ENCODE results near the gene POLD4. TPM values are rescaled to one million over a fixed set of nuclear protein-coding genes. Genes with fewer than 3 reads are reported as not detected.

The POLD4 gene
- total and polyA plus RNA-seq, 2 donors (not counting 3 experiments of a cell fraction or from before 2014, with no cell fraction given), result 50.1 to 204 TPM

GRCh38 chr11:67381244-67381972 lies 28.1 kb upstream of the POLD4 start:
- Histone ChIP-seq H3K4me3 (replicated peaks in 1 of 3; ENCODE audit: insufficient read depth in 1 of 3, low read depth in 1 of 3, low read length in 3 of 3) (no peak overlapping the region), H2AFZ (ENCODE audit: low read depth, low read length) (no peak overlapping the region), H3K4me1 (ENCODE audit: control insufficient read depth, extremely low read depth, insufficient read depth, low read length) (no peaks in the 10 kb centered on the region), H3K27ac (ENCODE audit: insufficient read depth, low read depth, low read length) (no peak overlapping the region), H3K79me2 (ENCODE audit: control insufficient read depth, insufficient read depth, low read length) (no peaks in the 10 kb centered on the region), H3K9ac (replicated peaks; ENCODE audit: extremely low read depth, insufficient read depth, low read length) (no peak overlapping the region), H3K4me2 (ENCODE audit: insufficient read depth, low read length) (no peak overlapping the region), H3K9me3 (replicated peaks; ENCODE audit: control insufficient read depth, insufficient read depth, low read length) (no peaks in the 10 kb centered on the region), H4K20me1 (replicated peaks; ENCODE audit: control insufficient read depth, extremely low read depth, insufficient read depth, low read length) (no peaks in the 10 kb centered on the region), H3K36me3 (ENCODE audit: control insufficient read depth in 2 of 2, extremely low read depth in 1 of 2, insufficient read depth in 2 of 2, low read length in 2 of 2) (no peaks in the 10 kb centered on the region), H3K9me1 (replicated peaks; ENCODE audit: control insufficient read depth, extremely low read depth, insufficient read depth, low read length) (no peaks in the 10 kb centered on the region), H3K27me3 (ENCODE audit: control insufficient read depth in 2 of 2, insufficient read depth in 2 of 2, low read length in 2 of 2) (no peaks in the 10 kb centered on the region)
- ChIA-PET CTCF (interaction anchor here (0.6 to 19.7 kb wide), 15 partner anchors 10 to 299 kb away, joined by 4 to 1051 read pairs (median 30); partner anchors contain the start of genes CLCF1, GRK2, POLD4 and PPP1CA), POLR2A (interaction anchor here (0.6 kb wide), 1 partner anchor 20 kb away, joined by 3 read pairs; the partner anchor contains the start of gene PPP1CA)
- no TSS peak for BruUV-seq (replicated peaks)
- intact Hi-C loops (cut with micrococcal nuclease), result no loop called here
- FAIRE-seq, result no peak
- dilution Hi-C loops (cut with MboI; ENCODE audit: extremely low pct_ligation_motif_present, low sequenced_read_pairs), result no loop called here
- DNase-seq (ENCODE audit: low read depth, low spot score), result no peak
- TF ChIP-seq MYC (IDR thresholded peaks at IDR 0.05; ENCODE audit: low read depth, low read length) (no peak), POLR2AphosphoS5 (IDR thresholded peaks at IDR 0.05; ENCODE audit: insufficient read depth, low read depth, low read length) (no peak), MAX (IDR thresholded peaks at IDR 0.05; ENCODE audit: insufficient read depth, insufficient read length) (no peak), CTCF (IDR thresholded peaks at IDR 0.05; ENCODE audit: extremely low read depth in 1 of 2, insufficient read depth in 1 of 2, low read depth in 1 of 2, low read length in 2 of 2) (no peak), GATA2 (IDR thresholded peaks at IDR 0.05; ENCODE audit: insufficient read depth, insufficient read length, low read depth, low read length) (no peak), POLR2A (IDR thresholded peaks at IDR 0.05; ENCODE audit: low read depth, low read length) (no peak), EZH2 (IDR thresholded peaks at IDR 0.05; ENCODE audit: borderline replicate concordance, low read depth, low read length, severe bottlenecking) (no peak), FOS (IDR thresholded peaks at IDR 0.05; ENCODE audit: borderline replicate concordance, insufficient read depth, low read length) (no peak), JUN (IDR thresholded peaks at IDR 0.05; ENCODE audit: borderline replicate concordance, insufficient read depth, insufficient read length, low read depth) (no peak)
